Stimulated activated CD4-positive, alpha-beta T cell treated with anti-CD3 and anti-CD28 coated beads, Interleukin-12 subunit alpha, Interleukin-12 subunit beta, amount 100 ng/mL, for 24 hours (primary cell): ENCODE data around the gene FZD10.

Source experiments
- DNase-seq, 2 experiments: peaks; one replicate each; pipeline ENCODE4 v3.0.0-alpha.2; 2020; ENCODE audit warnings: low read depth in 2 of 2

FZD10 gene

DNA sequence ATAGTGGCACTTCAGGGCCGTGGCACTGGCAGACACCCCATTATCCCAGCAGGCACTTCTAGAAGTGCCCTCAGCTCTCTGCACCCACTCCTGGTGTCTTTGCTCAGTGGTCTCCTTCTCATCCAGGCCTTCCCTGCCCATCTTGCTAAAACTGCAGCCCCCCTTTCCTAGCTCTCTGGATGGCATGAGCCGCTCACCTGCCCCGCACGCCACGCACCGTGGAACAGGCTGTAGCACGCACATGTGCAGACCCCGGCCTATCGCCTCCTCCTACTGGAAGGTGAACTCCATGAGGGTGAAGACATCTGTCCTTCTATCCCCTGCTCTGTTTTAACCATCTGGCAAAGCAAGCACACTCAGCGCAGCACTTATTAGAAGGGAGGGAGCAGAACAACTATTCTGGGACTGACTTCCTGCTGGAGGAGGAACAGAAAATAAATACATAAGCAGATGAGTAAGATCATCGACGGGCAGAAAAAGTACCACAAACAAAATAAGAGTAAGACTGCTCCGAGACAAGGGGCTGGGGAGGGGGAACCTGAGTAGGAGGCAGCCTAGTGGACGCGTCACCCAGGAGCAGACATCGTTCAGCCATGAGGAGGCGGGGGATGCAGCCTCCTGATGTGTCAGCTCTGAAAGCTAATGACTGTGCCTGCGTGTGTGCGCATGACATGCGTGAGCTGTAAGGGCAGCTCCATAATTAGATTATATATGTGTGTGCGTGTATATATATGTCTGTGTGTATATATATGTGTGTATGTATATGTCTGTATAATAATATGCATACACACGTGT, 7.8 kb upstream of the FZD10 start:
- no peak for DNase-seq

DNA sequence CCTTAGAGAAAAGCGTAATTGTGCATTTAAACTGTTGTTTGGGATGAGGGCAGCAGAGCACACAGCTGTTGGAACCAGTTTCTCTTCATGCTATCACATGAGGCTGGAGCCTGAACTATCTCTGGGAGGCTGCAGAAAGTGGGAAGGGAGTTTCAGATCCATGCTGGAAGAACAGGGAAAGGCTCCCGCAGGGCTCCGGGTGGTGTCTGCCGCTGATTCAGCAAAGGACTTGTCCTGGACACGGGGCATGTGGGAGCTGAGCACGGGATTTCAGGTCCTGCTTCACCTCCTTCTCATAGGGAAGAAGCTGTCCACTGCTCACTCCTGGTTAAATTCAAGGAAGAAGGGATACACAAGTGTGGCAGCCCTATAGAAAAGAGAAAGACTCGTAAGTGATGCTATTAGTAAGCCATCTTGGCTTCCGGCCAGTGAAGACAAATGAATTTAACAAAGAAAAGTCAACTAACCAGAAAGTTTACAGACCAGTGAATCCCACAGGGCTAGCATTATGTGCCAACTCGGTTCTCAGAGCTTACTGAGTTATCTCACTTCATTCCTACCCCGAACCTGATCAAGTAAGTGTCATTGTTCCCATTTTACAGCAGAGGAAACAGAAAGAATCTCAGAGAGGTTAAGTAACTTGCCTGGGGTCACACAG, 6.7 kb upstream of the FZD10 start:
- DNase-seq, result no peak

DNA sequence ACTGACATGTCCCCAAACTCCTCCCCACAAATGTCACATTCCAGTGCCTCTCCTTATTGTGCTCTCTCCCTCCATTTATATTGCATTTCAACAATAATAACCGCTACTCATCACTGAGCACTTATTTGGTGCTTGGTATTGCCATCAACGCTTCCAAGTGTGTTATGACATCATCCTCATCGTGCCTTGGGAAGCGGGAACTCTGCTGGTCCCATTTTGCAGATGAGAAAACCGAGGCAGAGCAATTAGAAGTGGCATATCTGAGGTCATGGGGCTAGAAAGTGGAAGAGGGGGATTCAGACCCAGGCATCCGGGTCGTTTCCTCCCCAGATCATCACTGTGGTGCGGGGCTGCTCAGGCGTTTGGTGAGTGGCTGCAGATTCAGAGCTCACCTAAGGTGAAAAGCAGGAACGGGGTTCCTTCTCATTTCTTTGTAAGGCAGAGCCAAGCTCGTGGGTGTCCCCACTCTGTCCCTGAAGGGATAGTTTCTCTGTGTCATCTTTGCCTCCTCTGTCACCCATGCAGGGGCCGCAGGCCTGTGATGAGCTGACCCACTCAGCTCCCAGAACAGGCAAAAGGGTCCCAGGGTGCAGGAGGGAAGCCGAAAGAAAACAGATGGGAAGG, 5.5 kb upstream of the FZD10 start:
- no peak for DNase-seq

DNA sequence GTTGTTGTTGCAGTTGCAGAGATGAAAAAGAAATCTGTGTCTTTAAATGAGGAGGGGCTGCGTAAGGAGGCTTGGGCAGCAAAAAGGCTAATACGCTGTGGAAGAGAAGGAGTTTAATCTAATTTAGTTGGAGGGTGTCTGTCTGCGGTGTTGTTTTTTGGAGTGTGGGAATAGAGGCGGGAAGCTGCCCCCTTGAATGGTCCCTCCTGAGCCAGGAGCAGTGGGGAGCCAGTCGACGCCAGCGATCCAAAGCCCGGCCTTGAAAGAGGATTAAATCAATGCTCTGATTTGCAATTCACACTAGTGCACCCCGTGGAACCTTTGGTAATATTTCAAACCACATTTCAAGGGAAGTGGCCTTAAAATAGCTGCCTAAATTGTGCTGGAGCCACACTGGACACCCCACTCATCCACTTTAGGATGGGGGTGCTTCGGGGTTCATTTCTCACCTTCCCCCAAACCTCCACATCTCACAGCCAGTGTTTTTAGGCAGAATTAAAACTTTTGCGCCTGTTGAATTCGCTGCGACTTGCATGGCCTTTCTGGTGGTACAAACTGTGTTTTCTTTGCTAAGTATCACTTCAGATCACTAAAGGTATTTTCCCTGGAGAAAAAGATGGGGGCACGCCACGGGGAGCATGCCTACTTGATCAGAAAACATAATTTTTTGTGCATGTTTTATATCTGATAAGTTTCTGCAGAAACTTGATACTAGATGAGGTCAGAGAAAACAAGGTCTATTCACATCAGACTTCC, 4.1 kb upstream of the FZD10 start:
- DNase-seq, result no peak

DNA sequence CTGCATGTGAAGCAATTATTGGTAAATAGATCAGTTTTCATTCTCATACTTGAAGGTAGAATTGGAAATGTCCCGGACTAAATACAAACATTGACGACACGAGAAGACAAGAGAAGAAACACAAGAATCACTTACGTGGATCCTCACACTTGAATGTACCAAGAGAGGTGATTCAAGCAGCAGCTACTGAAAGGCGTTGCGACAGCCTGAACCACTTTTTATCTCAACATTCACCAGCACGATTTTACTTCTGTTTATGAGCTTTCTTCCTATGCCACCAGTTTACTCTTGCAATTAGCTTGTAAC, 3.6 kb upstream of the FZD10 start:
- DNase-seq, result no peak

DNA sequence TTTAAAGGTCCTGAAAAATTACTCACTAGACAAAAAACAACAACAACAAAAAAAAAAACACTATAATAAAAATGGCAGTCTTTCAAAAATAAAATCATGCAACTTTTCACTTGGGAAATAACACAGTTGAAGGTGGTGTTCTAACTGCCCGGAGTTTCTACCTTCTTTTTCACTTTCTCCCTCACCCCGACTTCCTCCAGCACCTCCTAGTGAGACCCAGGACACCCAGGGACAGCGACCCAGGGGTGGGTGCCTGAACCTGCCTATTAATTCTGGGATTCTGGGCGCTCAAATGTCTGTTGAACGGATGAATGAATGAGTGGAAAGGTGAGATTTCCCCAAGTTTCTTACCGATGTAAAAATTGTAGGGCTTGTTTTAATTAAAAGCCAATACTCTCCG, 2.0 kb upstream of the FZD10 start:
- DNase-seq, result no peak

DNA sequence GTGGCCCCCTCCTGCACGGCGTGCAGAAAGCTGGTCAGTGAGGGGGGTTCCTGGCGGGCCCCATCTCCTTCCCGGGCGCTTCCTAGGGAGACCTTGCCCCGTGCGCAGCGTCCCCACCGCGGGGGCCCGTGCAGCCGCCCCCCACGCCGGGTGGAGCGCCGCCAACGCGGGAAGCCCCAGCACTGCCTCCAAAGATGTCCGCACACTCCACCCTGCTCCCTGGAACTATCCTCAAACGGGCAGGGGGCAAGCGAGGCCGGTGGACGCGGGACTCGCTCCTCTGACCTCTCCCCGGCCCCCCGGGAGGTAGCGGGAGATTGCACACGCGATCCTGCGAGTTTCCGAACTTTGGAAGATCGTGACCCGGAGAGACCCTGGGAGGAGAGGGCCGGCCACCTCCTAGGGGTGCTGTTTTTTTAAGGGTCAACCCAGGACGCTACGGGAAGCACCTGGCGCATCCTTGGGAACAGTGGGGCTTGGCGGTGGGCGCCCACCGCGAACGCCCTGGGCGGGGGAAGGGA, 1.5 kb upstream of the FZD10 start:
- no peak for DNase-seq

DNA sequence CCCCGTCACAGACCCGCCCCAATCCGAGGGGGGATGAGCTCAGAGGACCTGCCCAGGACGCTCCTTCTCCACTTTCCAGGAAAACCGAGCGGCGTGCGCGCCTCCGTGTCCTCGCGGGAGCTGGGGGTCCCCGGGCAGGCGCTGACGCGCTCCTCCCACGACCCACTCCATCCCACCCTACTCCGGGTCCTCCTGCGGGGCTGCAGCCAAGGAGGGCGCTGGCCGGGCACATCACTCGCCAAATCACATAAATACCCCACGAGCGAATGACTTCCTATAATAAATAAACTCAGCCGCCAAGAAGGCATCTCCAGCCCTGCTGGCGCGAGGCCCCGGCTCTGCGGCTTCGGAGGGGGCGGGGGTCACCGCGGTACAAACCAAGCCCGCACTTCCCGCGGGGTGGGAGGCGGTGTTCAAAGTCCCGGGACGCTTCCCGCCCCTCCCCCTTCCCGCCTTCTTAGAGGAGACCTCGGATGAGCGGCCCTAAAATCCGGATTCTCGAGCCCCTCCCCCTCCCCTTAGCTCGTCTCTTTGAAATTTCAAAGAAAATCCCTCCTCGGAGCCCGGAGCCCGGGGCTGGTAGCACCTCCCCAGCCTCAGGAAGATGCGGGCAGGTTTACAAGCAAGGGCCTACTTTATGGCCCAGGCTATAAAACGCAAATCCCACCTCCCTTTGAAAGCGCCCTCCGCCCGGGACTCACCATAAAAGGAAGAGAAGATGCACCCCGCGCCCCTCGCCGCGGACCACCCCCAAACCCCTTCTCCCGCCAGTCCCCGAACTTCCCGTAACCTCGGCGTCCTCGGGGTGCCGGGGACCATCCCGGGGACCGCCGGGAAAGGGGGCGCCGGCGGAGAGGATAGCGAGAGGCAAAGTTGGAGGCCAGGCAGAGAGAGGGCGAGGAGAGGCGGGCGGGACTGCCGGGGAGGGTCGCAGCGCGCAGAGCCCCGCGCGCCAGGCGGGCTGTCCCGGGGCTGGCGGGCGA, 712 bp upstream of the FZD10 start:
- DNase-seq, result no peak

DNA sequence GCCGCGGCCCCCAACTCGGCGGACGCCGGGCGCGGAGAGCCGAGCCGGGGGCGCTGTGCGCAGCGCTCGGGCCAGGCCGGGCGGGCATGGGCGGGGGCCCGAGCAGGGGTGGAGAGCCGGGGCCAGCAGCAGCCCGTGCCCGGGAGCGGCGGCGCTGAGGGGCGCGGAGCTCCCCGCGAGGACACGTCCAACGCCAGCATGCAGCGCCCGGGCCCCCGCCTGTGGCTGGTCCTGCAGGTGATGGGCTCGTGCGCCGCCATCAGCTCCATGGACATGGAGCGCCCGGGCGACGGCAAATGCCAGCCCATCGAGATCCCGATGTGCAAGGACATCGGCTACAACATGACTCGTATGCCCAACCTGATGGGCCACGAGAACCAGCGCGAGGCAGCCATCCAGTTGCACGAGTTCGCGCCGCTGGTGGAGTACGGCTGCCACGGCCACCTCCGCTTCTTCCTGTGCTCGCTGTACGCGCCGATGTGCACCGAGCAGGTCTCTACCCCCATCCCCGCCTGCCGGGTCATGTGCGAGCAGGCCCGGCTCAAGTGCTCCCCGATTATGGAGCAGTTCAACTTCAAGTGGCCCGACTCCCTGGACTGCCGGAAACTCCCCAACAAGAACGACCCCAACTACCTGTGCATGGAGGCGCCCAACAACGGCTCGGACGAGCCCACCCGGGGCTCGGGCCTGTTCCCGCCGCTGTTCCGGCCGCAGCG, 639 bp downstream of the FZD10 start:
- no peak for DNase-seq

DNA sequence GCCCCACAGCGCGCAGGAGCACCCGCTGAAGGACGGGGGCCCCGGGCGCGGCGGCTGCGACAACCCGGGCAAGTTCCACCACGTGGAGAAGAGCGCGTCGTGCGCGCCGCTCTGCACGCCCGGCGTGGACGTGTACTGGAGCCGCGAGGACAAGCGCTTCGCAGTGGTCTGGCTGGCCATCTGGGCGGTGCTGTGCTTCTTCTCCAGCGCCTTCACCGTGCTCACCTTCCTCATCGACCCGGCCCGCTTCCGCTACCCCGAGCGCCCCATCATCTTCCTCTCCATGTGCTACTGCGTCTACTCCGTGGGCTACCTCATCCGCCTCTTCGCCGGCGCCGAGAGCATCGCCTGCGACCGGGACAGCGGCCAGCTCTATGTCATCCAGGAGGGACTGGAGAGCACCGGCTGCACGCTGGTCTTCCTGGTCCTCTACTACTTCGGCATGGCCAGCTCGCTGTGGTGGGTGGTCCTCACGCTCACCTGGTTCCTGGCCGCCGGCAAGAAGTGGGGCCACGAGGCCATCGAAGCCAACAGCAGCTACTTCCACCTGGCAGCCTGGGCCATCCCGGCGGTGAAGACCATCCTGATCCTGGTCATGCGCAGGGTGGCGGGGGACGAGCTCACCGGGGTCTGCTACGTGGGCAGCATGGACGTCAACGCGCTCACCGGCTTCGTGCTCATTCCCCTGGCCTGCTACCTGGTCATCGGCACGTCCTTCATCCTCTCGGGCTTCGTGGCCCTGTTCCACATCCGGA, 1.4 kb downstream of the FZD10 start:
- no peak for DNase-seq

DNA sequence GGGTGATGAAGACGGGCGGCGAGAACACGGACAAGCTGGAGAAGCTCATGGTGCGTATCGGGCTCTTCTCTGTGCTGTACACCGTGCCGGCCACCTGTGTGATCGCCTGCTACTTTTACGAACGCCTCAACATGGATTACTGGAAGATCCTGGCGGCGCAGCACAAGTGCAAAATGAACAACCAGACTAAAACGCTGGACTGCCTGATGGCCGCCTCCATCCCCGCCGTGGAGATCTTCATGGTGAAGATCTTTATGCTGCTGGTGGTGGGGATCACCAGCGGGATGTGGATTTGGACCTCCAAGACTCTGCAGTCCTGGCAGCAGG, 1.9 kb downstream of the FZD10 start:
- no peak for DNase-seq

DNA sequence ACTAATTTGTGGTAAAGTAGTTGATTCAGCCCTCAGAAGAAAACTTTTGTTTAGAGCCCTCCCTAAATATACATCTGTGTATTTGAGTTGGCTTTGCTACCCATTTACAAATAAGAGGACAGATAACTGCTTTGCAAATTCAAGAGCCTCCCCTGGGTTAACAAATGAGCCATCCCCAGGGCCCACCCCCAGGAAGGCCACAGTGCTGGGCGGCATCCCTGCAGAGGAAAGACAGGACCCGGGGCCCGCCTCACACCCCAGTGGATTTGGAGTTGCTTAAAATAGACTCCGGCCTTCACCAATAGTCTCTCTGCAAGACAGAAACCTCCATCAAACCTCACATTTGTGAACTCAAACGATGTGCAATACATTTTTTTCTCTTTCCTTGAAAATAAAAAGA, 2.7 kb downstream of the FZD10 start:
- DNase-seq, result no peak

DNA sequence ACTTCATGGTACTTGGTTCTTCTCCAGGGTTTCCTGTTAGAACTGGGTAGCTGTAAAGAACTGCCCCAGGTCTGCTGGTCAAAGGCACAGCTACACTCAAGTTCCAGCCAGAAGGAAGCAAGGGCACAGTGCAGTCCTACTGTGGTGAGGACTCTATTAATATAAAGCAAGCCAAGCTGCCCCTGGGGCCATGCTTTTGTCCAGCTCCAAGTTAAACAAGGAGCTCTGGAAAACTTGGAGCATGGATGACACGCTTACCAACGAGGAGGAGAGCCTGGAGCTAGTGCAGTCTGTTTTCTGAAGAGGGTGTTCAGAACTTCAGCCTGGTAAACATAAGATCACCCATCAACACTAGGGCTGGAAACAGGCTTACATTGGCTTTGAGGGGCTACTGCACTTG, 4.0 kb downstream of the FZD10 start:
- DNase-seq, result no peak

DNA sequence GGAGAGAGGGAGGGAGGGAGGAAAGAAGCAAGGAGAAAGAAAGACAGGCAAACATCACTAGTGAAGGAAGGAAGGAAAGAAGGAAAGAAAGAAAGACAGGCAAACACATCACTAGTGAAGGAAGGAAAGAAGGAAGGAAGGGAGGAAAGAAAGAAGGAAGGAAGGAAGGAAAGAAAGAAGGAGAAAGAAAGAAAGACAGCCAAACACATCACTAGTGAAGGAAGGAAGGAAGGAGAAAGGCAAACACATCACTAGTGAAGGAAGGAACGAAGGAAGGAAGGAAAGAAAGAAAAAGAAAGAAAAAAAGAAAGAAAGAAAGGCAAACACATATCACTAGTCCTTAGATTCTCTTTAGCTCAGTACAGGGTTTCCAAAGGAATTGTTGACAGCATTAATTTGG, 5.3 kb downstream of the FZD10 start:
- no peak for DNase-seq

DNA sequence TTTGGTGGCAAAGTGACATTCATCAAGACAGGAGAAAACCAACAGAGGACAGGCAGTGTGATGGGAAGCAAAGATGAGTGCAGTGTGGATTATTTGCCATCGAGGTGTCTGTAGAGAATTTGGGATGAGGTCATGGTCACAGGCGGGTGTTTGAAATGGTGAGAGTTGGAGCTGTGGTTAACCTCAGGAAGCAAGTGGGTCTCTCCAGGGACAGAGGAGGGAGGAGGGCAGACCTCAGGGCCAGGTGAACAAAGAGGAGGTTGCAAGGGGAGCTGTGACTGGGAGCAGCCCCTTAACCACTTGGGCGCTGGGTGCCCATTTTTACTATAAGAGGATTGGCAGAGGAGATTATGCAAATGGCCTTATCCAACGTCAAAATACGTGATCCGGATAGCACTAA, 7.0 kb downstream of the FZD10 start:
- DNase-seq, result no peak

DNA sequence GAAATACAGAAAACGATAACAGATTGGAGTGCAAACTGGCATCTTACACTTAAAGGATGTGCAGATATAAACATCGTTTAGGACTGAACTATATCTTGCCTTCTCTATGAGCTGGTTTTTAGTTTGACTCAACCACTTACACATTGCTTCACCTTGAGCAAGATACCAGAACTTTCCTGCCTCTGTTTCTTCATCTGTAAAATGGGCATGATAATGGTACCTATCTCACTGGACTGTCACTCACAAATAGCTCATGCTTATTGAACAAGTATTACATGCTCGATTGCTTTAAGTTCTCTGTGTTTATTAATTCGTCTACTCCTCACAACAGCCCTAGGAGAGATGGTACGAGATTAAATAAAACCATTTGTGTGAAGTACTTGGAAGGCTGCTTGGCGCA, 7.7 kb downstream of the FZD10 start:
- DNase-seq, result no peak

DNA sequence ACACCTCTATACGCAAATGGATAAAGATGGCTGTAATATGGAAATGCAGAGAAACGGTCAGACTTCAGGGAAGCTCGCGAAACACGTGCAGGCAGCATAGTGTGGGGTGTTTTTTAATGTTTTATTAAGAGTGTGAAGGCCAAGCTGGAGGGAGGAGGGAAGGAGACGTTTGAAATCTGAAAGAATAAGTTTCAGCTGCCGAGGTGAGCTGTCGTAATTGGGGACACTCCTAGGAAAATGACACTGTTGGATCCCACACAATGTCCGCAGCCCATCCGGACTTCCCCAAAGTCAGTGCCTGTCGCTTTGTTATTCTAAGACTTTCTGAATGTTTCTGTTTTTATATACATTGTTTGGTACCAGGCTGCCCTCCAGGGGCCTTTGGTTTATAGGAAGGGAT, 8.3 kb downstream of the FZD10 start:
- DNase-seq, result no peak

DNA sequence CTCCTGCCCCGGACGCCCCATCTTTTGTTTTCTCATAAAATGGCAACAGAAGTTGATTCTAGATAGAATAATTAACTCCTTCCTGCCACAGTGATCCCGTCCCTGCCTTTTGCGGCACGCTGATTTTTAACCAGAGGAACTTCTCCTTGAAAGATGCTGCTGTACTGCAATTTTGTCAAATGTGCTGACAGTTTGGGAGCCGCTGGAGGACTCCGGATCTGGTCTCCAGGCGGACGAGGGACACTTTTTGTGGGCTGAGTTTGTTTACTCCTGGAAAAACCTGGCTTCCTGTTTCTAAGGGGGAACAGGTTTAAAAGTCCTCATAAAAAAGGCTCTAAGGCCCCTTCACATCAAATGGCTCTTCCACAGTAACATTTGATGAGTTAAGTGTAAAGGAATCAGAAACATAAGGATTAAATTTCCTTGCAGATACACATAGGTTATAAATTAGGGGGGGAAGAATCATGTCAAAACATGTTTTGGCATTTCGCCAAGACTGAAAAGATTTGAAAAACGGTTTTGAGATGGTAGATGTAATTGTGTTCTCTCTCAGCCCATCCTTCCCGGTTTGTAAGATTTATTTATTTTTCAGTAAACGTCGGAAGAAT, 15.5 kb downstream of the FZD10 start:
- no peak for DNase-seq

DNA sequence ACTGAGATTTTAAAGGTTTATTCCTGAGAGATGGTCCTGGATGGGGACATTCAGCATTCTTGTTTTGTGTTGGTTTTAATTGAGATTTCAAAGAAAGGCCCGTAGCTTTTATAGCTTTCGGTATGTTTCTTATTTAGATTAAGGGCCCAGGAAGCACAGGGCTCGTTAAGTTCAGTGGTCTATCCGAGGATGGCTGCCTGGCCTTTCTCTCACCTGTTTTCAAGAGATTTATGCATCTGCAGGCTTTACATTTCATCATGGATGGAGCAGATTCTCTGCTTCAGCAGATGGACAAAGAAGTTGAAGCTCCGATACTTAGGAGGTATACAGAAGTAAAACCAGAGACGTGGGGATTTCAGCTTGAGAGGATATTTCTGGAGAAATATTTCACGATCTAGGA, 16.0 kb downstream of the FZD10 start:
- DNase-seq, result no peak

DNA sequence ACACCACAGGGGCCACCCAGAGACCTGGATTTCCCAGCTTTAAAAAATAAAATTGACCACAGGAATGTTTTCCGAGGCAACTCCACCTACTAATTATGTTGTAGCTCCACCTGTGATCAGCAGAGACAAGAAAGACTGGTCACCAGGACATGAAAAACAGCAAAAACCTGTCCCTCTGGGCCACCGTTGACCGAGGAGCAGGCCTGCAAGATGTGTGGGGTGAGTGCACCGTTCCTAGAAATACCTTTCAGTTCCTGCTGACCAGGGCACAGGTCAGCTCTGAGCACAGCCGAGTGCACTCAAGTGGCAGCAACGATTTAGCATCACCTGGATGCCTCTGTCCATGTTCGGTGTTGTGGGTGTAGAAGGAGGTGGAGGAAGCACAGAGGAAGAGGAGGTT, 16.9 kb downstream of the FZD10 start:
- no peak for DNase-seq
